Right lobe of liver (tissue), 4 donors: ENCODE measurements around the gene ASB7.

Source experiments
- POLR2A ChIP-seq: fragments of 450-650 bp; IDR thresholded peaks from one replicate; pipeline ENCODE4 v1.6.1; 2017; ENCODE audit warnings: antibody characterized with exemption, mild to moderate bottlenecking
- TF ChIP-seq, protein P1 (sequence below), 4 donors: fragments of 200-600 bp in 3 of 4; fragments of 450-650 bp in 1 of 4; IDR thresholded peaks; one replicate each; pipeline versions ENCODE4 v1.5.1 to v1.8.0; 2016 to 2022; ENCODE audit warnings: antibody characterized with exemption in 4 of 4, mild to moderate bottlenecking in 2 of 4
- donor health status: DM: no; HTN: no; CAD: no.
- donor health status: DM: no; HTN: no; CAD: no.
- donor health status: DM: no; HTN: yes; CAD: no.

DNA sequence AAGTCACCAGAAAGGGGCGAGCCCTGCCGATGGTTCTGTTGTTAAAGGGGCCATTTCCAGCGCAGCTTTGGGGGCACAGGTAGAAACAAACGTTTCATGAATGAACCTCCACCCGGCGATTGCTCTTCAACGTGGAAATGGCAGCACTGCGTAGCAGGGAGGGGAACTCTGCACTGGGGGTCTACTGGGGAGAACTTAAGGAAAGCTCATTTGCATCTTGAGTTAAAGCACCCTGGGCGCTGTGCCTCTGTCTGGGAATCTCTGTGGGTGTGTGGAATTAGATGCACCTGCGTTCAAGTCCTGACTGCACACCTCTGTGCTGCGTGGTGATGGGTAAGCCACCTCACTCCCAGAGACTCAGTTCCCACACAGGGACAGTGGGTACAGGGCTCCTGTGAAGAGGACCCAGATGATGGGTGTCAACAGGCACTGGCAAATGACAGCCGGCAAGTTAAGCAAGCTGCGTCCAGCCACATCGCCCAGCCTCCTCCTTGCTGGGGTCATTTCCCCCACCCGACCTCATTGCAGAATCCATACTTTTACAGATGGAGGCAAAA lies 68.8 kb downstream of the ASB7 start:
- TF ChIP-seq, protein P1, sequence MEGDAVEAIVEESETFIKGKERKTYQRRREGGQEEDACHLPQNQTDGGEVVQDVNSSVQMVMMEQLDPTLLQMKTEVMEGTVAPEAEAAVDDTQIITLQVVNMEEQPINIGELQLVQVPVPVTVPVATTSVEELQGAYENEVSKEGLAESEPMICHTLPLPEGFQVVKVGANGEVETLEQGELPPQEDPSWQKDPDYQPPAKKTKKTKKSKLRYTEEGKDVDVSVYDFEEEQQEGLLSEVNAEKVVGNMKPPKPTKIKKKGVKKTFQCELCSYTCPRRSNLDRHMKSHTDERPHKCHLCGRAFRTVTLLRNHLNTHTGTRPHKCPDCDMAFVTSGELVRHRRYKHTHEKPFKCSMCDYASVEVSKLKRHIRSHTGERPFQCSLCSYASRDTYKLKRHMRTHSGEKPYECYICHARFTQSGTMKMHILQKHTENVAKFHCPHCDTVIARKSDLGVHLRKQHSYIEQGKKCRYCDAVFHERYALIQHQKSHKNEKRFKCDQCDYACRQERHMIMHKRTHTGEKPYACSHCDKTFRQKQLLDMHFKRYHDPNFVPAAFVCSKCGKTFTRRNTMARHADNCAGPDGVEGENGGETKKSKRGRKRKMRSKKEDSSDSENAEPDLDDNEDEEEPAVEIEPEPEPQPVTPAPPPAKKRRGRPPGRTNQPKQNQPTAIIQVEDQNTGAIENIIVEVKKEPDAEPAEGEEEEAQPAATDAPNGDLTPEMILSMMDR (IDR thresholded peaks at IDR 0.05) = no peak
- no peak for TF ChIP-seq POLR2A
